HCT116 (cell line): Measurements from ENCODE around the gene NNT. TPM values are rescaled to one million over a fixed set of nuclear protein-coding genes. Genes with fewer than 3 reads are reported as not detected.

Experiments used
- ATAC-seq: fragments of 200-7000 bp; cut with Tn5 transposase; 2 replicates; pipeline ENCODE4 v1.9.1; 2020; ENCODE audit warnings: mild to moderate bottlenecking, moderate library complexity
- BruUV-seq: library from RNA; stranded (reverse); fragments of 400-500 nt; replicated peaks from 2 replicates; lab custom pipeline; 2021; lab: Mats Ljungman, UMichigan
- CTCF ChIA-PET: fragments of 300-600 bp; sonication (Branson Sonifier 250); formaldehyde crosslinking; loops from one replicate; lab custom pipeline; 2021; ENCODE audit warnings: antibody characterized with exemption; lab: Charles Lee
- POLR2A ChIA-PET: fragments of 300-600, 350-600 bp; sonication (Branson Sonifier 250); formaldehyde crosslinking; loops from one replicate; lab custom pipeline; 2021; ENCODE audit warnings: antibody characterized with exemption; lab: Charles Lee
- RAD21 ChIA-PET, 2 experiments: fragments of 300-600 bp; sonication (Branson Sonifier 250); formaldehyde crosslinking; loops; one replicate each; lab custom pipeline; 2023; ENCODE audit warnings: low total read pairs in 2 of 2; ENCODE audit not compliant: uncharacterized antibody in 2 of 2, unreplicated experiment in 2 of 2, low non-redundant PET in 1 of 2; lab: Charles Lee
- DNase-seq: peaks from one replicate; pipeline ENCODE4 v3.0.0-alpha.2; 2010; ENCODE audit warnings: low read depth, low spot score
- H2AFZ ChIP-seq: fragments of 200-600 bp; shearing (Covaris generic), sonication (generic); 2 replicates; pipeline ENCODE4 v1.6.1; 2017; ENCODE audit warnings: low read depth, mixed run types, mixed read lengths, antibody characterized with exemption, low read length; ENCODE audit not compliant: poor library complexity, severe bottlenecking
- H3K27ac ChIP-seq: 2 replicates; pipeline ENCODE4 v1.5.1; 2012; ENCODE audit warnings: low read depth, low read length
- H3K27me3 ChIP-seq: fragments of 200-600 bp; sonication (generic); 2 replicates; pipeline ENCODE4 v1.6.1; 2016; ENCODE audit warnings: mixed run types, low read length, mixed read lengths; ENCODE audit not compliant: insufficient read depth
- H3K36me3 ChIP-seq, 2 experiments: fragments of 200-500 bp in 1 of 2; fragments of 200-600 bp in 1 of 2; sonication (Bioruptor generic) in 1 of 2; sonication (generic) in 1 of 2; 2 replicates each; pipeline versions ENCODE4 v1.5.1 to v1.6.1; 2014 to 2016; ENCODE audit warnings: low read length in 2 of 2, inconsistent platforms in 1 of 2, mixed read lengths in 1 of 2, mixed run types in 1 of 2; ENCODE audit not compliant: insufficient read depth in 2 of 2, control insufficient read depth in 1 of 2
- H3K4me1 ChIP-seq, 2 experiments: fragments of 200-600 bp in 1 of 2; sonication (generic) in 1 of 2; 2 replicates each; pipeline versions ENCODE4 v1.5.1 to v1.6.1; 2012 to 2017; ENCODE audit warnings: low read length in 2 of 2, inconsistent platforms in 1 of 2, mild to moderate bottlenecking in 1 of 2, mixed read lengths in 1 of 2, mixed run types in 1 of 2, moderate library complexity in 1 of 2; ENCODE audit not compliant: insufficient read depth in 2 of 2, control insufficient read depth in 1 of 2
- H3K4me2 ChIP-seq: fragments of 200-600 bp; sonication (generic); 2 replicates; pipeline ENCODE4 v1.6.1; 2017; ENCODE audit warnings: mixed run types, low read length, mixed read lengths
- H3K4me3 ChIP-seq, 2 experiments: fragments of 200-600 bp in 1 of 2; sonication (generic) in 1 of 2; replicated peaks in 1 of 2; 2 replicates each; pipeline ENCODE4 v1.5.1; 2011 to 2016; ENCODE audit warnings: low read length in 2 of 2, control low read depth in 1 of 2, low read depth in 1 of 2, mild to moderate bottlenecking in 1 of 2, mixed read lengths in 1 of 2, mixed run types in 1 of 2
- H3K79me2 ChIP-seq: fragments of 200-600 bp; sonication (generic); 2 replicates; pipeline ENCODE4 v1.6.1; 2017; ENCODE audit warnings: mild to moderate bottlenecking, mixed run types, low read length, moderate library complexity, mixed read lengths; ENCODE audit not compliant: insufficient read depth
- H3K9ac ChIP-seq: fragments of 200-600 bp; sonication (generic); 2 replicates; pipeline ENCODE4 v1.6.1; 2016; ENCODE audit warnings: low read length, mixed read lengths
- H3K9me2 ChIP-seq: fragments of 200-600 bp; sonication (generic), shearing (Covaris generic); 2 replicates; pipeline ENCODE4 v1.6.1; 2017; ENCODE audit warnings: mixed run types, mild to moderate bottlenecking, moderate library complexity; ENCODE audit not compliant: insufficient read depth
- H3K9me3 ChIP-seq, 2 experiments: fragments of 200-500 bp in 1 of 2; fragments of 200-600 bp in 1 of 2; sonication (Bioruptor generic) in 1 of 2; sonication (generic) in 1 of 2; 2 replicates each; pipeline ENCODE4 v1.6.1; 2014 to 2017; ENCODE audit warnings: low read length in 2 of 2, mixed read lengths in 2 of 2, inconsistent platforms in 1 of 2, low read depth in 1 of 2, mild to moderate bottlenecking in 1 of 2, mixed run types in 1 of 2, moderate library complexity in 1 of 2; ENCODE audit not compliant: control insufficient read depth in 1 of 2, insufficient read depth in 1 of 2
- H4K20me1 ChIP-seq: fragments of 200-600 bp; sonication (generic), shearing (Covaris generic); 2 replicates; pipeline ENCODE4 v1.6.1; 2017; ENCODE audit warnings: mixed run types, mild to moderate bottlenecking, moderate library complexity; ENCODE audit not compliant: insufficient read depth
- EZH2 ChIP-seq: fragments of 200-600 bp; sonication (generic); IDR thresholded peaks from 2 replicates; pipeline ENCODE4 v1.6.1; 2017; ENCODE audit warnings: antibody characterized with exemption, mixed run types
- JUND ChIP-seq: IDR thresholded peaks from 2 replicates; pipeline ENCODE4 v1.6.1; 2012
- POLR2A ChIP-seq: IDR thresholded peaks from 2 replicates; pipeline ENCODE4 v1.7.0; 2011; ENCODE audit warnings: borderline replicate concordance; ENCODE audit not compliant: insufficient read depth, insufficient read length; ENCODE audit errors: extremely low read depth
- SP1 ChIP-seq: IDR thresholded peaks from 2 replicates; pipeline ENCODE4 v1.6.1; 2012; ENCODE audit warnings: low read depth
- SRF ChIP-seq: IDR thresholded peaks from 2 replicates; pipeline ENCODE4 v1.6.1; 2012; ENCODE audit warnings: low read depth
- TCF7L2 ChIP-seq: IDR thresholded peaks from 2 replicates; pipeline ENCODE4 v1.7.0; 2011; ENCODE audit warnings: borderline replicate concordance, inconsistent platforms; ENCODE audit not compliant: insufficient read depth, insufficient read length; ENCODE audit errors: extremely low read depth
- YY1 ChIP-seq: IDR thresholded peaks from 2 replicates; pipeline ENCODE4 v1.6.1; 2011; ENCODE audit warnings: low read length, low read depth, moderate library complexity, mild to moderate bottlenecking; ENCODE audit not compliant: insufficient replicate concordance; ENCODE audit errors: extremely low read depth
- intact Hi-C: fragments of 100-400 bp; cut with micrococcal nuclease; formaldehyde crosslinking; loops from 2 replicates; pipeline ENCODE4 v1.10.0; 2022
- total RNA-seq: library from RNA; stranded (reverse); gene quantifications from one replicate; pipeline ENCODE4 v1.2.1, GENCODE V29; 2021; ENCODE audit not compliant: unreplicated experiment
- TF ChIP-seq, protein P1 (sequence below), 3 experiments: fragments of 200-600 bp in 1 of 3; sonication (generic) in 1 of 3; IDR thresholded peaks in 2 of 3; conservative IDR thresholded peaks in 1 of 3; 2 replicates each; pipeline ENCODE4 v1.5.1; 2012 to 2017; ENCODE audit warnings: low read depth in 2 of 3, low read length in 2 of 3, antibody characterized with exemption in 1 of 3, borderline replicate concordance in 1 of 3, control low read depth in 1 of 3, mild to moderate bottlenecking in 1 of 3, mixed read lengths in 1 of 3, mixed run types in 1 of 3, moderate library complexity in 1 of 3; ENCODE audit not compliant: insufficient read depth in 1 of 3
- TF ChIP-seq, protein P2 (sequence below): IDR thresholded peaks from 2 replicates; pipeline ENCODE4 v1.6.1; 2012
- TF ChIP-seq, protein P3 (sequence below): IDR thresholded peaks from 2 replicates; pipeline ENCODE4 v1.6.1; 2012
- TF ChIP-seq, protein P4 (sequence below): IDR thresholded peaks from 2 replicates; pipeline ENCODE4 v1.6.1; 2012; ENCODE audit warnings: low read depth

The NNT gene
- total RNA-seq, 1 experiment from 2014 or later: 0.32 TPM

DNA sequence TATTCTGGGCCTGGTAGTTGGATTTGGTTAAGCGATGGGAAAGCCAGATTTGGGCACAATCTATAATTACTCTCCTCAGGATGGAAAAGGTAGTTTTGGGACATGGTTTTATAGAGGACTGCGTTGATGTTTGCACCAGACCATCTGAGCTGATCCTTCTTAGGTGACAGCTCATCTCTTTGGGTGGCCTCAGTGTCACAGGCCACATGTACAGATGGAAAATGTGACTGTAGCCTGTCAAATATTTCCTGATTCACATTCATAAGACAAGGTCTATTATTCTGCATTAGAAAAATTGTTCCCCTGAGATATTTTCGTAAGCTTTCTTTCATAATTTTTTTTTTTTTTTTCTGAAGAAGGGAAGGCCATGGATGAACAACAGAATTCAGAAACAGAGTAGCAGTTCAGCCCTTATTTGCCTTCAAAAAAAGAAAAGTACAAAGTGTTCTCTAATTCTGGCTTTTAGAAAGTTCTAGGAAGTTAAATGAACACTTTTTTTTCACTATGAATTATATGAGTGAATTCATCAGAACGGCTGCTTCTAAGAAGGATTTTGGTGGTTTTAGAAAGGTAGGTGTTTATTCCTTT is 81.0 kb downstream of the NNT start:
- ChIA-PET CTCF (no interaction called here), RAD21 (no interaction called here), POLR2A (no interaction called here)
- no peaks in the 10 kb centered on the region for H3K79me2 ChIP-seq
- TF ChIP-seq, protein P1, sequence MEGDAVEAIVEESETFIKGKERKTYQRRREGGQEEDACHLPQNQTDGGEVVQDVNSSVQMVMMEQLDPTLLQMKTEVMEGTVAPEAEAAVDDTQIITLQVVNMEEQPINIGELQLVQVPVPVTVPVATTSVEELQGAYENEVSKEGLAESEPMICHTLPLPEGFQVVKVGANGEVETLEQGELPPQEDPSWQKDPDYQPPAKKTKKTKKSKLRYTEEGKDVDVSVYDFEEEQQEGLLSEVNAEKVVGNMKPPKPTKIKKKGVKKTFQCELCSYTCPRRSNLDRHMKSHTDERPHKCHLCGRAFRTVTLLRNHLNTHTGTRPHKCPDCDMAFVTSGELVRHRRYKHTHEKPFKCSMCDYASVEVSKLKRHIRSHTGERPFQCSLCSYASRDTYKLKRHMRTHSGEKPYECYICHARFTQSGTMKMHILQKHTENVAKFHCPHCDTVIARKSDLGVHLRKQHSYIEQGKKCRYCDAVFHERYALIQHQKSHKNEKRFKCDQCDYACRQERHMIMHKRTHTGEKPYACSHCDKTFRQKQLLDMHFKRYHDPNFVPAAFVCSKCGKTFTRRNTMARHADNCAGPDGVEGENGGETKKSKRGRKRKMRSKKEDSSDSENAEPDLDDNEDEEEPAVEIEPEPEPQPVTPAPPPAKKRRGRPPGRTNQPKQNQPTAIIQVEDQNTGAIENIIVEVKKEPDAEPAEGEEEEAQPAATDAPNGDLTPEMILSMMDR (IDR thresholded peaks at IDR 0.05 in 2 of 3, conservative IDR thresholded peaks at IDR 0.05 in 1 of 3; ENCODE audit: borderline replicate concordance in 1 of 3, insufficient read depth in 1 of 3, low read depth in 2 of 3, low read length in 2 of 3): no peak
- no peak for TF ChIP-seq JUND
- TF ChIP-seq YY1: no peak
- TF ChIP-seq SRF: no peak
- TF ChIP-seq, protein P2, sequence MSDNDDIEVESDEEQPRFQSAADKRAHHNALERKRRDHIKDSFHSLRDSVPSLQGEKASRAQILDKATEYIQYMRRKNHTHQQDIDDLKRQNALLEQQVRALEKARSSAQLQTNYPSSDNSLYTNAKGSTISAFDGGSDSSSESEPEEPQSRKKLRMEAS: no peak
- no peaks in the 10 kb centered on the region for H3K36me3 ChIP-seq
- no peak overlapping the region for H2AFZ ChIP-seq
- H3K27me3 ChIP-seq: no peaks in the 10 kb centered on the region
- DNase-seq (no peak), ATAC-seq (no peak)
- no peaks in the 10 kb centered on the region for H3K9me2 ChIP-seq
- no peaks in the 10 kb centered on the region for H3K9me3 ChIP-seq
- H3K27ac ChIP-seq: no peak overlapping the region
- no peak overlapping the region for H3K4me2 ChIP-seq
- no peak overlapping the region for H3K4me3 ChIP-seq
- no peaks in the 10 kb centered on the region for H4K20me1 ChIP-seq
- no peak overlapping the region for H3K9ac ChIP-seq
- BruUV-seq: no TSS peak
- intact Hi-C loops: no loop called here
- H3K4me1 ChIP-seq: no peaks in the 10 kb centered on the region

DNA sequence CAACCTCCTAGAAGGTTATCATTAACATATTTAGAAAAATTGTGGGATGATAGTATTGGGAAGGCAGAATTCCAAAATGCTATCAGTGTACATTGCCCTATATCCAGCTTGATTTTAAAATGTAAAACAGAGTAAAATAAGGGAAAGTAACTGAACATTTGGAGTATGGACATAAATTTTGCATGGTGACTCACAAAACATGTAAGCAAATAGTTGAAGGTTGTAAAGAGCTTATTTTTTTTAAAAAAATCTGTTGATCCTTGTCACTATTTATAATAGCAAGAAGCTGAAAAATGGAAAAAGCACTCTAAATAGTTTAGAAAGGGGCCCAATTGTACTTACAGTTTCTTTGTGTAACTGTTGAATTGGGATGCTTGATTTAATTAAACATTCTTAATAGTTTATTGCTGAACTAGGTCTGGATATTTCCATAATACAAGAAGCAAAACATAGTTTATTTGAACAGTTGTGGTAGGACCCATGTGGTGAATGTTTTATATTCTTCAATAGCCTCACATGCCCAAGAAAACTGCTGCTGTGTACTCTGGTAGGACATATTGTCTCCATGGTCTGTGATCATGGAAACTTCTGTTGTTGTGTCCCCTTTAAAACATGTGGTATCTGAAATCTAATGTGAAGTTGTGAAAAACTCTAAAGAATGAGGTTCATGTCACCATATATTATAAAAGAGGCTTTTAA is 82.4 kb downstream of the NNT start:
- Histone ChIP-seq H3K4me1 (no peaks in the 10 kb centered on the region), H3K27me3 (no peaks in the 10 kb centered on the region), H3K4me2 (no peak overlapping the region), H2AFZ (no peak overlapping the region), H3K9me2 (no peaks in the 10 kb centered on the region), H4K20me1 (no peaks in the 10 kb centered on the region), H3K4me3 (no peak overlapping the region), H3K9me3 (no peaks in the 10 kb centered on the region), H3K79me2 (no peaks in the 10 kb centered on the region), H3K36me3 (no peaks in the 10 kb centered on the region), H3K27ac (no peak overlapping the region), H3K9ac (no peak overlapping the region)
- intact Hi-C loops: no loop called here
- POLR2A ChIA-PET: no interaction called here
- CTCF ChIA-PET: no interaction called here
- no peak for DNase-seq
- RAD21 ChIA-PET: no interaction called here
- no TSS peak for BruUV-seq
- ATAC-seq: no peak
- TF ChIP-seq, protein P3, sequence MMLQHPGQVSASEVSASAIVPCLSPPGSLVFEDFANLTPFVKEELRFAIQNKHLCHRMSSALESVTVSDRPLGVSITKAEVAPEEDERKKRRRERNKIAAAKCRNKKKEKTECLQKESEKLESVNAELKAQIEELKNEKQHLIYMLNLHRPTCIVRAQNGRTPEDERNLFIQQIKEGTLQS: no peak
- TF ChIP-seq, protein P2: no peak
- TF ChIP-seq POLR2A (no peak), TCF7L2 (no peak), JUND (no peak), YY1 (no peak), SP1 (no peak), EZH2 (no peak)
- TF ChIP-seq, protein P4, sequence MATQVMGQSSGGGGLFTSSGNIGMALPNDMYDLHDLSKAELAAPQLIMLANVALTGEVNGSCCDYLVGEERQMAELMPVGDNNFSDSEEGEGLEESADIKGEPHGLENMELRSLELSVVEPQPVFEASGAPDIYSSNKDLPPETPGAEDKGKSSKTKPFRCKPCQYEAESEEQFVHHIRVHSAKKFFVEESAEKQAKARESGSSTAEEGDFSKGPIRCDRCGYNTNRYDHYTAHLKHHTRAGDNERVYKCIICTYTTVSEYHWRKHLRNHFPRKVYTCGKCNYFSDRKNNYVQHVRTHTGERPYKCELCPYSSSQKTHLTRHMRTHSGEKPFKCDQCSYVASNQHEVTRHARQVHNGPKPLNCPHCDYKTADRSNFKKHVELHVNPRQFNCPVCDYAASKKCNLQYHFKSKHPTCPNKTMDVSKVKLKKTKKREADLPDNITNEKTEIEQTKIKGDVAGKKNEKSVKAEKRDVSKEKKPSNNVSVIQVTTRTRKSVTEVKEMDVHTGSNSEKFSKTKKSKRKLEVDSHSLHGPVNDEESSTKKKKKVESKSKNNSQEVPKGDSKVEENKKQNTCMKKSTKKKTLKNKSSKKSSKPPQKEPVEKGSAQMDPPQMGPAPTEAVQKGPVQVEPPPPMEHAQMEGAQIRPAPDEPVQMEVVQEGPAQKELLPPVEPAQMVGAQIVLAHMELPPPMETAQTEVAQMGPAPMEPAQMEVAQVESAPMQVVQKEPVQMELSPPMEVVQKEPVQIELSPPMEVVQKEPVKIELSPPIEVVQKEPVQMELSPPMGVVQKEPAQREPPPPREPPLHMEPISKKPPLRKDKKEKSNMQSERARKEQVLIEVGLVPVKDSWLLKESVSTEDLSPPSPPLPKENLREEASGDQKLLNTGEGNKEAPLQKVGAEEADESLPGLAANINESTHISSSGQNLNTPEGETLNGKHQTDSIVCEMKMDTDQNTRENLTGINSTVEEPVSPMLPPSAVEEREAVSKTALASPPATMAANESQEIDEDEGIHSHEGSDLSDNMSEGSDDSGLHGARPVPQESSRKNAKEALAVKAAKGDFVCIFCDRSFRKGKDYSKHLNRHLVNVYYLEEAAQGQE: no peak
